ENCODE results near the gene DPP6. TPM values are rescaled to one million over a fixed set of nuclear protein-coding genes. Genes with fewer than 3 reads are reported as not detected.

The DPP6 gene
- polyA plus RNA-seq, 1 donor (not counting 4 experiments of a cell fraction or from before 2014, with no cell fraction given): not detected

- Histone ChIP-seq H3K4me1 (ENCODE audit: control insufficient read depth, extremely low read depth, insufficient read depth, low read length) (no peaks in the 10 kb centered on the region), H3K27me3 (ENCODE audit: control insufficient read depth, extremely low read depth, insufficient read depth, low read length) (no peaks in the 10 kb centered on the region), H3K27ac (ENCODE audit: control insufficient read depth, insufficient read depth, low read length) (no peak overlapping the region), H4K20me1 (ENCODE audit: control insufficient read depth, extremely low read depth, insufficient read depth, low read length) (no peaks in the 10 kb centered on the region), H3K36me3 (ENCODE audit: control insufficient read depth in 2 of 2, extremely low read depth in 1 of 2, insufficient read depth in 2 of 2, low read length in 2 of 2) (no peaks in the 10 kb centered on the region), H2AFZ (ENCODE audit: control insufficient read depth, low read length) (no peak overlapping the region), H3K9me3 (ENCODE audit: control insufficient read depth, low read depth, low read length) (peaks cover 3% of the 10 kb centered on the region), H3K4me2 (ENCODE audit: control insufficient read depth, extremely low read depth, insufficient read depth, low read depth, low read length) (no peak overlapping the region), H3K4me3 (ENCODE audit: control insufficient read depth in 2 of 3, extremely low read depth in 1 of 3, insufficient read depth in 2 of 3, low read depth in 1 of 3, low read length in 3 of 3) (no peak overlapping the region), H3K9me1 (ENCODE audit: control insufficient read depth, extremely low read depth, insufficient read depth, low read length) (no peaks in the 10 kb centered on the region), H3K9ac (ENCODE audit: control insufficient read depth, extremely low read depth, insufficient read depth, low read length) (no peak overlapping the region), H3K79me2 (ENCODE audit: control insufficient read depth, insufficient read depth, low read length) (no peaks in the 10 kb centered on the region)
- dilution Hi-C loops (cut with MboI; ENCODE audit: extremely low pct_ligation_motif_present, low sequenced_read_pairs): no loop called here
- TF ChIP-seq CTCF (optimal IDR thresholded peaks at IDR 0.05 in 1 of 3, IDR thresholded peaks at IDR 0.05 in 1 of 3, conservative IDR thresholded peaks at IDR 0.05 in 1 of 3; ENCODE audit: extremely low read depth in 1 of 3, insufficient read depth in 2 of 3, low read length in 3 of 3): no peak
- no peak for FAIRE-seq
- no peak for DNase-seq (ENCODE audit: low read depth, low spot score)
Measured at GRCh38 chr7:154598864-154599263, 546.7 kb downstream of the DPP6 start.

- no peak for FAIRE-seq
Measured at GRCh38 chr7:154610903-154611302, 558.7 kb downstream of the DPP6 start.

More at GRCh38 chr7:154610903-154611302, 558.7 kb downstream of the DPP6 start:
- Histone ChIP-seq H3K4me3 (ENCODE audit: control insufficient read depth in 2 of 3, extremely low read depth in 1 of 3, insufficient read depth in 2 of 3, low read depth in 1 of 3, low read length in 3 of 3) (no peak overlapping the region), H3K27ac (ENCODE audit: control insufficient read depth, insufficient read depth, low read length) (no peak overlapping the region), H3K36me3 (ENCODE audit: control insufficient read depth in 2 of 2, extremely low read depth in 1 of 2, insufficient read depth in 2 of 2, low read length in 2 of 2) (no peaks in the 10 kb centered on the region), H3K9me1 (ENCODE audit: control insufficient read depth, extremely low read depth, insufficient read depth, low read length) (no peaks in the 10 kb centered on the region), H2AFZ (ENCODE audit: control insufficient read depth, low read length) (no peak overlapping the region), H3K79me2 (ENCODE audit: control insufficient read depth, insufficient read depth, low read length) (no peaks in the 10 kb centered on the region), H3K4me2 (ENCODE audit: control insufficient read depth, extremely low read depth, insufficient read depth, low read depth, low read length) (no peak overlapping the region), H3K9ac (ENCODE audit: control insufficient read depth, extremely low read depth, insufficient read depth, low read length) (no peak overlapping the region), H3K4me1 (ENCODE audit: control insufficient read depth, extremely low read depth, insufficient read depth, low read length) (no peaks in the 10 kb centered on the region), H3K27me3 (ENCODE audit: control insufficient read depth, extremely low read depth, insufficient read depth, low read length) (no peaks in the 10 kb centered on the region), H3K9me3 (ENCODE audit: control insufficient read depth, low read depth, low read length) (peaks cover 2% of the 10 kb centered on the region), H4K20me1 (ENCODE audit: control insufficient read depth, extremely low read depth, insufficient read depth, low read length) (no peaks in the 10 kb centered on the region)
- TF ChIP-seq CTCF (optimal IDR thresholded peaks at IDR 0.05 in 1 of 3, IDR thresholded peaks at IDR 0.05 in 1 of 3, conservative IDR thresholded peaks at IDR 0.05 in 1 of 3; ENCODE audit: extremely low read depth in 1 of 3, insufficient read depth in 2 of 3, low read length in 3 of 3) (no peak), EZH2 (IDR thresholded peaks at IDR 0.05; ENCODE audit: low read length) (no peak)
- no peak for DNase-seq (ENCODE audit: low read depth, low spot score)
- dilution Hi-C loops (cut with MboI; ENCODE audit: extremely low pct_ligation_motif_present, low sequenced_read_pairs): no loop called here

All from keratinocyte (primary cell).